H54 (cell line): ENCODE results near the gene KDM1A.
"Not testable (repeated sequence)": the region's sequence is repeated elsewhere in the genome, so short reads cannot be mapped to it uniquely, and the experiment has no call there.

ENCODE experiments used
- DNase-seq: peaks from one replicate; pipeline ENCODE4 v3.0.0; 2011; ENCODE audit warnings: low spot score, mixed read lengths; ENCODE audit not compliant: insufficient read length
- FAIRE-seq: peaks from 3 replicates; lab custom pipeline; 2011; peaks lifted over from hg19 to GRCh38; lab: Jason Lieb, UNC
- POLR2A ChIP-seq: IDR thresholded peaks from 2 replicates; pipeline ENCODE4 v1.6.1; 2011; ENCODE audit warnings: low read depth, mild to moderate bottlenecking, low read length

KDM1A gene

GRCh38 chr1:23019094-23019862, at the start of gene KDM1A:
Gene KDM1A (plus strand): TSS chr1:23019468. CDS start chr1:23019597, 129 bp downstream.
- TF ChIP-seq POLR2A = peak; percentile 83
- FAIRE-seq = peak; percentile 98
- peak; percentile 67 for DNase-seq

GRCh38 chr1:22970096-22970495, 49.2 kb upstream of the KDM1A start:
- TF ChIP-seq POLR2A = no peak
- FAIRE-seq (no peak), DNase-seq (no peak)

- no peak for TF ChIP-seq POLR2A
- no peak for DNase-seq
- FAIRE-seq = no peak
Observed at GRCh38 chr1:22971161-22971560, 48.1 kb upstream of the KDM1A start.

GRCh38 chr1:22971611-22972405, 47.5 kb upstream of the KDM1A start:
- DNase-seq = no peak
- FAIRE-seq = no peak
- no peak for TF ChIP-seq POLR2A

- TF ChIP-seq POLR2A = no peak
- no peak for DNase-seq
- FAIRE-seq = no peak
Observed at GRCh38 chr1:22972760-22973159, 46.5 kb upstream of the KDM1A start, which contains the start of gene LACTBL1. Gene LACTBL1 (minus strand): TSS chr1:22972866. CDS start chr1:22972316, 550 bp downstream.

GRCh38 chr1:22975694-22976093, 43.6 kb upstream of the KDM1A start:
- no peak for FAIRE-seq
- TF ChIP-seq POLR2A = no peak
- DNase-seq = no peak

GRCh38 chr1:22976127-22976460, 43.2 kb upstream of the KDM1A start:
- no peak for FAIRE-seq
- no peak for TF ChIP-seq POLR2A
- DNase-seq = no peak

- no peak for TF ChIP-seq POLR2A
- DNase-seq (peak; percentile 52), FAIRE-seq (no peak)
Observed at GRCh38 chr1:22976461-22977243, 42.6 kb upstream of the KDM1A start.

- TF ChIP-seq POLR2A = no peak
- FAIRE-seq (no peak), DNase-seq (no peak)
Observed at GRCh38 chr1:22978299-22978698, 41.0 kb upstream of the KDM1A start.

- FAIRE-seq, DNase-seq: not testable (repeated sequence)
Observed at GRCh38 chr1:22980471-22980790, 38.8 kb upstream of the KDM1A start.

GRCh38 chr1:22983944-22984343, 35.3 kb upstream of the KDM1A start:
- TF ChIP-seq POLR2A = no peak
- DNase-seq (no peak), FAIRE-seq (no peak)

- FAIRE-seq, DNase-seq: not testable (repeated sequence)
Observed at GRCh38 chr1:22992384-22992783, 26.9 kb upstream of the KDM1A start.

- FAIRE-seq, DNase-seq: not testable (repeated sequence)
Observed at GRCh38 chr1:22993220-22993795, 26.0 kb upstream of the KDM1A start.

GRCh38 chr1:22995774-22996173, 23.5 kb upstream of the KDM1A start:
- no peak for DNase-seq
- no peak for FAIRE-seq
- TF ChIP-seq POLR2A = no peak

GRCh38 chr1:22997528-22997927, 21.7 kb upstream of the KDM1A start:
- FAIRE-seq, DNase-seq: not testable (repeated sequence)

- FAIRE-seq, DNase-seq: not testable (repeated sequence)
Observed at GRCh38 chr1:23000133-23000532, 19.1 kb upstream of the KDM1A start.

- not testable (repeated sequence) for FAIRE-seq, DNase-seq
Observed at GRCh38 chr1:23002218-23002617, 17.1 kb upstream of the KDM1A start.
